Naive thymus-derived CD4-positive, alpha-beta T cell (primary cell): ENCODE results near the gene RNF167. TPM values are rescaled to one million over a fixed set of nuclear protein-coding genes. Genes with fewer than 3 reads are reported as not detected.
"Not testable (repeated sequence)": the region's sequence is repeated elsewhere in the genome, so short reads cannot be mapped to it uniquely, and the experiment has no call there.

Experiments used
- ATAC-seq: fragments of 150-1000 bp; cut with Tn5 transposase; 2 replicates; pipeline ENCODE4 v1.10.0; 2021; ENCODE audit warnings: mild to moderate bottlenecking, moderate library complexity
- CTCF ChIA-PET: fragments of 350-600 bp; sonication (Branson Sonifier 250); formaldehyde crosslinking; loops from one replicate; lab custom pipeline; 2021; ENCODE audit warnings: antibody characterized with exemption; lab: Charles Lee
- POLR2A ChIA-PET: fragments of 350-600 bp; sonication (Branson Sonifier 250); formaldehyde crosslinking; loops from one replicate; lab custom pipeline; 2021; ENCODE audit warnings: antibody characterized with exemption, inconsistent platforms; lab: Charles Lee
- DNase-seq, 9 donors: peaks; one replicate each; pipeline versions ENCODE4 v3.0.0 to v3.0.0-alpha.2; 2020 to 2022; ENCODE audit warnings: mixed read lengths in 1 of 9
- H3K27ac ChIP-seq: one replicate; pipeline ENCODE4 v1.7.0; 2013; ENCODE audit warnings: mild to moderate bottlenecking, low read depth, low read length, moderate library complexity
- H3K27me3 ChIP-seq, 2 donors: one replicate each; pipeline ENCODE4 v1.7.0; 2013; ENCODE audit warnings: low read length in 2 of 2, mild to moderate bottlenecking in 2 of 2, moderate library complexity in 2 of 2; ENCODE audit not compliant: control insufficient read depth in 2 of 2, insufficient read depth in 2 of 2
- H3K36me3 ChIP-seq, 3 experiments: 1 replicate in 2 of 3; 2 replicates in 1 of 3; pipeline ENCODE4 v1.7.0; 2013; ENCODE audit warnings: low read length in 3 of 3, mild to moderate bottlenecking in 3 of 3, moderate library complexity in 1 of 3; ENCODE audit not compliant: insufficient read depth in 3 of 3, control insufficient read depth in 2 of 3
- H3K4me1 ChIP-seq, 2 donors: one replicate each; pipeline ENCODE4 v1.7.0; 2013; ENCODE audit warnings: low read length in 2 of 2, mild to moderate bottlenecking in 2 of 2, moderate library complexity in 1 of 2; ENCODE audit not compliant: control insufficient read depth in 2 of 2, insufficient read depth in 2 of 2
- H3K4me3 ChIP-seq: 2 replicates; pipeline ENCODE4 v1.7.0; 2013; ENCODE audit warnings: mild to moderate bottlenecking, low read length
- H3K9me3 ChIP-seq, 3 experiments: 1 replicate in 2 of 3; 2 replicates in 1 of 3; pipeline ENCODE4 v1.7.0; 2013; ENCODE audit warnings: low read length in 3 of 3; ENCODE audit not compliant: control insufficient read depth in 2 of 3
- H3K27ac Mint-ChIP-seq, 9 donors: one replicate each; pipeline ENCODE4 v1.8.0; 2020 to 2022; ENCODE audit warnings: mixed read lengths in 9 of 9, mild to moderate bottlenecking in 8 of 9, moderate library complexity in 5 of 9, inconsistent platforms in 2 of 9
- H3K27me3 Mint-ChIP-seq, 5 donors: one replicate each; pipeline ENCODE4 v1.8.0; 2021 to 2022; ENCODE audit warnings: mixed read lengths in 5 of 5, mild to moderate bottlenecking in 1 of 5
- H3K36me3 Mint-ChIP-seq, 5 donors: one replicate each; pipeline ENCODE4 v1.8.0; 2020 to 2022; ENCODE audit warnings: mixed read lengths in 5 of 5, mild to moderate bottlenecking in 3 of 5, inconsistent platforms in 1 of 5
- H3K4me1 Mint-ChIP-seq, 7 donors: one replicate each; pipeline ENCODE4 v1.8.0; 2020 to 2022; ENCODE audit warnings: mixed read lengths in 7 of 7, mild to moderate bottlenecking in 3 of 7, inconsistent platforms in 1 of 7
- H3K4me3 Mint-ChIP-seq, 10 donors: one replicate each; pipeline ENCODE4 v1.8.0; 2020 to 2022; ENCODE audit warnings: mild to moderate bottlenecking in 10 of 10, mixed read lengths in 10 of 10, moderate library complexity in 6 of 10, inconsistent platforms in 2 of 10
- H3K9me3 Mint-ChIP-seq, 11 donors: one replicate each; pipeline ENCODE4 v1.8.0; 2020 to 2022; ENCODE audit warnings: mixed read lengths in 11 of 11, mild to moderate bottlenecking in 4 of 11, inconsistent platforms in 1 of 11, moderate library complexity in 1 of 11
- intact Hi-C, 2 donors: fragments of 100-400 bp; cut with micrococcal nuclease; formaldehyde crosslinking; loops; one replicate each; pipeline ENCODE4 v1.15.1; 2023
- polyA plus RNA-seq, 2 donors: library from polyadenylated mRNA; unstranded; fragments of 300-500 nt; fragmentation: Illumina TruSeq; gene quantifications; one replicate each; pipeline ENCODE4 v1.2.3, GENCODE V29; 2021
- total RNA-seq, 6 experiments: library from RNA in 5 of 6; stranded (reverse) in 5 of 6; gene quantifications; 1 replicate in 5 of 6; 2 replicates in 1 of 6; pipeline ENCODE4 v1.2.3 and lab custom pipeline; 2021 to 2026

The RNF167 gene
- total and polyA plus RNA-seq, 7 experiments from 2014 or later, result 25.3 to 248 (median 103) TPM

DNA sequence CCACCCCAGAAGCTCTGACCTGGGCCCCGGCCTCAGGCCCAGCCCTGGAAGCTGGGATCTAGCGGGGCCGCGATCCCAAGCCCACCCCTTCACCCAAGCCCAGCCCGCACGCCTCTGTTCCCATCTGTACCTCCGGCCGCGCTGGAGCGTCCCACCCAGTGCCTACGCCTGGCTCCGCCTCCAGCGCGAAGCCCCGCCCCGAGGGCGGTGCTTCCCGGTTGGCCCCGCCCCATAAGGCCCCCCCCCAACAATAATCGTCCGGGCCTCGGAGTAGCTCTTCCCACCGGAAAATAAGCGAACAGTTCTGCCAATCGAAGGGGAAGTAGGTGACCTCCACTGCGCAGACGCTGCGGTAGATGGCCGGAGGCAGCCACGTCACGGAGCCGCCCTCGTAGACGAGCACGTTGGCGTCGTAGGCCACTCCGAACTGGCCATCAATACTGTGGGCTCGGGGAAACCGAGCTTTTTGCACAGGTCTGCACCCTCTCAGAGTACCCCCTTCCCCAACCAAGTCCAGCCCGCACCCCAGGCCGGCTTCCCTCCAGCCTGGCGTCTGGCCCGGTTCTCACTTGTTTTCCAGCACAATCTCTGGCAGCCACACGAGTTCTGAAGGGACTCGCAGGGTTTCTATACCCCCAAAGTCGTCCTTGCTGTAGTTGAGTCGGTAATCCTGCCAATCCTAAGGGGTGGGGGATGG lies 38.3 kb upstream of the RNF167 start:
- CTCF ChIA-PET, result interaction anchor here (0.6 kb wide), 1 partner anchor 335 kb away, joined by 3 read pairs; no protein-coding TSS in a partner anchor
- peaks cover 0 to 3% (median 0%) of the 10 kb centered on the region in 11 donors for H3K9me3 Mint-ChIP-seq
- Histone ChIP-seq H3K36me3 (peaks cover 0 to 3% (median 0%) of the 10 kb centered on the region in 3 experiments), H3K27ac (peak overlapping the region; percentile 78), H3K9me3 (no peaks in the 10 kb centered on the region), H3K4me3 (no peak overlapping the region), H3K4me1 (peaks cover 29 to 38% of the 10 kb centered on the region in 2 donors), H3K27me3 (no peaks in the 10 kb centered on the region)
- peak; percentile 28 for ATAC-seq
- POLR2A ChIA-PET, result interaction anchor here (1.5 to 5.9 kb wide), 2 partner anchors 38 to 66 kb away, joined by 6 to 25 read pairs; partner anchors contain the start of genes RNF167, SLC25A11 and SPAG7
- peak in 4 of 9 donors; percentile 18 to 52 (median 34) for DNase-seq
- peaks cover 14 to 45% (median 37%) of the 10 kb centered on the region in 7 donors for H3K4me1 Mint-ChIP-seq
- peaks cover 0 to 2% (median 0%) of the 10 kb centered on the region in 5 donors for H3K36me3 Mint-ChIP-seq
- intact Hi-C loops, result loop anchor here in 1 of 2 donors (5.0 kb wide), 2 partner anchors 114 to 334 kb away; partner anchors contain the start of genes GLTPD2 and VMO1
- peak overlapping the region in 8 of 10 donors; percentile 69 to 95 (median 86) for H3K4me3 Mint-ChIP-seq
- H3K27ac Mint-ChIP-seq, result peak overlapping the region in 5 of 9 donors; percentile 68 to 98 (median 88)
- H3K27me3 Mint-ChIP-seq, result peaks cover 0 to 18% (median 0%) of the 10 kb centered on the region in 5 donors

DNA sequence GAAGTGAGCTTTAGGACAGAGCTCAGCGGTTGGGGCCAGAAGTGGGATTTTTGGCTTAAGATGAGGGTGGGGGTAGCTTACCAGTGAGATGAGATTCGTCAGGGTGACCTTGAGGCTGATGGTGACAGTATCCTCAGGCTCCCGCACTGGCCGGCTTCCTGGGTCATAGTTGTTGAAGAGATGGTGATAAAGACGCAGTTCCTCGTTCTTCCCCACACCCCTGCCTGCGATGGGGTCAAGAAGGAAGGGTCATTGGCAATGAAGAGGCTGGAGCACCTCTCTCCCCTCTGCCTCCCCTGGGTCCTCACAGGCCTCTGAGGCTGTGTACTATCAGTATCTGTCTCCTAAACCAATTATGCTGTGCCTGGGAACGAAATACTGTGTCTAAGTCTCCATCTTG lies 37.5 kb upstream of the RNF167 start:
- H3K9me3 Mint-ChIP-seq, result peaks cover 0 to 3% (median 0%) of the 10 kb centered on the region in 11 donors
- peak overlapping the region in 9 of 10 donors; percentile 5 to 84 (median 69) for H3K4me3 Mint-ChIP-seq
- Histone ChIP-seq H3K27me3 (no peaks in the 10 kb centered on the region), H3K4me3 (peak overlapping the region; percentile 29), H3K4me1 (peaks cover 29 to 38% of the 10 kb centered on the region in 2 donors), H3K9me3 (no peaks in the 10 kb centered on the region), H3K27ac (no peak overlapping the region), H3K36me3 (no peaks in the 10 kb centered on the region)
- CTCF ChIA-PET, result interaction anchor here (0.6 to 1.3 kb wide), 3 partner anchors 67 to 335 kb away, joined by 3 to 4 read pairs (median 4); partner anchors contain the start of gene INCA1
- H3K27me3 Mint-ChIP-seq, result peaks cover 0 to 20% (median 0%) of the 10 kb centered on the region in 5 donors
- peak overlapping the region in 7 of 9 donors; percentile 60 to 98 (median 74) for H3K27ac Mint-ChIP-seq
- H3K4me1 Mint-ChIP-seq, result peaks cover 14 to 48% (median 37%) of the 10 kb centered on the region in 7 donors
- intact Hi-C loops, result loop anchor here in 1 of 2 donors (5.0 kb wide), 2 partner anchors 115 to 335 kb away; partner anchors contain the start of genes GLTPD2 and VMO1
- H3K36me3 Mint-ChIP-seq, result no peaks in the 10 kb centered on the region
- DNase-seq (no peak), ATAC-seq (no peak)
- POLR2A ChIA-PET, result interaction anchor here (1.5 to 5.9 kb wide), 2 partner anchors 37 to 65 kb away, joined by 6 to 25 read pairs; partner anchors contain the start of genes RNF167, SLC25A11 and SPAG7

DNA sequence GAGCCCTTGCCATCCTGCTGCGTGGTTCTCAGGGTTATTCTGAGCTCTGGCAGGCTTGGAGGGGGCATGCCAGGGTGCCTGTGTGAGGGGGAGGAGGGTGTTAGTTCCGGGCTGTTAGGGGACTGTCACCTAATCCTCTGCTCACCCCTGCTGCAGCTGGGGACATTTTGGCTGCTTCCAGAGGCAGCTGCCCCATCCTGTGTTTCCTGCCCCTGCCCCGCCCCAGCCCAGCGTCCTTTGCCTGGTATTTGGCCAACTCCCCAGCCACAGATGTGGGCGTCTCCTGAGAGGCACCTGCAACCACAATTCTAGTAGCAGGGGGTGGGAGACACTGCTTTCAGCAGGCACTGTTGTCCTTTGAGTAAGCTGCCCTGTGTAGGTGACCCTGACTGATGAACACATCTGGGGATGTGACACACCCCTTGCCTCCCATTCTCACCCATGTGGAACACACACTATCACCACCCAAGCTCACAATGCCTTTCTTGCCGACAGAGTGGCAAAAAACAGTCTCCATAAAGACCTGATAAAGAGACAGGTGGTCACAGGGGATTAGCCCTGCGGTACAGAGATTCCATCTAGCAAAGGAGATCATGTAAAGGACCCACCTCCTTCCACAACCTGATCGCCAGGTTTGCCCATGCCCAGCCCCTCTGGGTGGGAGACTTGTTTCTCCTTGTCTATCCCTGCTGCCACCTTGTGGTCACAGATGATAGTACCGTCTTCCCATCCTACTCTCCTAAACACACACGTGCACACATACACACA lies 36.8 kb upstream of the RNF167 start, which contains the start of gene CHRNE:
TSS of gene CHRNE (minus strand) at position 48 of the 768 bp plus-strand sequence. CDS start at position 13, 35 bp downstream.
- Mint-ChIP-seq H3K36me3 (no peaks in the 10 kb centered on the region), H3K27me3 (peaks cover 0 to 20% (median 0%) of the 10 kb centered on the region in 5 donors), H3K27ac (peak within 1 kb of the TSS; percentile 57 to 98 (median 71)), H3K4me1 (peaks cover 14 to 46% (median 37%) of the 10 kb centered on the region in 7 donors), H3K9me3 (peaks cover 0 to 3% (median 0%) of the 10 kb centered on the region in 11 donors), H3K4me3 (peak within 1 kb of the TSS; percentile 37 to 84 (median 72))
- intact Hi-C loops, result loop anchor here (1.0 to 5.0 kb wide), 7 partner anchors 37 to 338 kb away; partner anchors contain the start of genes ARRB2 (in 2 of the 2), GLTPD2 (in 1 of the 2), RNF167 (in 1 of the 2) and SLC25A11 (in 1 of the 2)
- Histone ChIP-seq H3K27ac (no peak within 1 kb of the TSS), H3K27me3 (no peaks in the 10 kb centered on the region), H3K36me3 (no peaks in the 10 kb centered on the region), H3K4me3 (peak within 1 kb of the TSS; percentile 29), H3K9me3 (no peaks in the 10 kb centered on the region), H3K4me1 (peaks cover 29 to 40% of the 10 kb centered on the region in 2 donors)
- ATAC-seq (peak; percentile 41), DNase-seq (peak in 8 of 9 donors; percentile 63 to 80 (median 76))
- ChIA-PET CTCF (interaction anchor here (0.6 to 1.3 kb wide), 5 partner anchors 10 to 94 kb away, joined by 3 to 4 read pairs (median 4); partner anchors contain the start of gene INCA1), POLR2A (interaction anchor here (0.6 to 5.9 kb wide), 4 partner anchors 37 to 90 kb away, joined by 3 to 25 read pairs (median 5); partner anchors contain the start of genes RNF167, SLC25A11 and SPAG7)

DNA sequence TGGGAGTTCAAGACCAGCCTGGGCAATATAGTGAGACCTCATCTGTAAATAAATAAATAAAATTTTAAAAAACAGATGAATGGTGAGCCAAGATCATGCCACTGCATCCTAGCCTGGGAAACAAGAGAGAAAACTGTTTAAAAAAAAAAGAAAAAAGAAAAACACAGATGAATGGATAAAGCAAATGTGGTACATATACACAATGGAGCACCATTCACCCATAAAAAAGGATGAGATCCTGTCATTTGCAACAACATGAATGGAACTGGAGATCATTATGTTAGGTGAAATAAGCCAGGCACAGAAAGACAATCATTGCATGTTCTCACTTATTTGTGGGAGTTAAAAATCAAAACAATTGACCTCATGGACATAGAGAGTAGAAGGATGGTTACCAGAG lies 33.4 kb upstream of the RNF167 start:
- CTCF ChIA-PET, result not testable (repeated sequence)

DNA sequence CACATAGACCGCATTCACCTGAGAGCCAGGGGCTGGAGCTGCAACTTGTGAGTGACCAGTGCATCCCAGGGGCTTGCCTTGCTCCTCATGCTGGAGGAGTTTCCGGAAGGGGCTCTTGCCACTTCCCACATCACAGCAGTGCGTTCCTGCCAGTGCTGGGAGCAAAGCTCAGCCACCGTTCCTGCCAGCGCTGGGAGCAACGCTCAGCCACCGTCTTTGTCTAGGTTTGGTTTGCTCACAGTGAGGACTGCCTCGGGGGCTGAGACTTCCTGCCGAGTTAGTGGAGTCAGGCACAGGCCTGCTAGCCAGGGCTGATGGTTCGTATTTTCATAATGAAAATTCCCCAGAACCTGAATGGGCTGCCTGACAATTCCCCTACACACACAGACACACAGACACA lies 31.8 kb upstream of the RNF167 start:
- peak in 3 of 9 donors; percentile 20 to 31 (median 27) for DNase-seq
- Histone ChIP-seq H3K9me3 (no peaks in the 10 kb centered on the region), H3K4me3 (peak overlapping the region; percentile 13), H3K36me3 (no peaks in the 10 kb centered on the region), H3K27me3 (no peaks in the 10 kb centered on the region), H3K4me1 (peaks cover 10 to 25% of the 10 kb centered on the region in 2 donors), H3K27ac (peak overlapping the region; percentile 56)
- intact Hi-C loops, result loop anchor here (2.0 kb wide), 2 partner anchors 32 to 40 kb away; partner anchors contain the start of genes PFN1 (in 1 of the 2), RNF167 (in 1 of the 2) and SLC25A11 (in 1 of the 2)
- Mint-ChIP-seq H3K27me3 (peaks cover 0 to 15% (median 0%) of the 10 kb centered on the region in 5 donors), H3K27ac (no peak overlapping the region), H3K4me3 (no peak overlapping the region), H3K36me3 (no peaks in the 10 kb centered on the region), H3K9me3 (no peaks in the 10 kb centered on the region), H3K4me1 (peaks cover 4 to 11% (median 6%) of the 10 kb centered on the region in 7 donors)
- no peak for ATAC-seq
- POLR2A ChIA-PET, result interaction anchor here (0.9 to 3.3 kb wide), 10 partner anchors 9 to 198 kb away, joined by 3 to 20 read pairs (median 6); partner anchors contain the start of genes ARRB2, C17orf107, PFN1 and RNF167
- CTCF ChIA-PET, result interaction anchor here (0.9 to 1.8 kb wide), 10 partner anchors 8 to 75 kb away, joined by 3 to 10 read pairs (median 5); partner anchors contain the start of genes C17orf107, RNF167 and SLC25A11

More for the DNA sequence above, 33.4 kb upstream of the RNF167 start:
- ATAC-seq, H3K4me3 ChIP-seq, H3K27ac ChIP-seq, H3K36me3 Mint-ChIP-seq, DNase-seq, H3K9me3 ChIP-seq, H3K27me3 ChIP-seq, POLR2A ChIA-PET, H3K36me3 ChIP-seq, intact Hi-C loops, H3K9me3 Mint-ChIP-seq: not testable (repeated sequence)
- peaks cover 25 to 34% of the 10 kb centered on the region in 2 donors for H3K4me1 ChIP-seq
- peak overlapping the region in 4 of 9 donors; percentile 2 to 51 (median 19) for H3K27ac Mint-ChIP-seq
- peak overlapping the region in 2 of 10 donors; percentile 11 for H3K4me3 Mint-ChIP-seq
- H3K27me3 Mint-ChIP-seq, result peaks cover 0 to 12% (median 0%) of the 10 kb centered on the region in 5 donors
- peaks cover 12 to 25% (median 19%) of the 10 kb centered on the region in 7 donors for H3K4me1 Mint-ChIP-seq
